ENCODE measurements around the gene VPS13D.

The VPS13D gene

DNA sequence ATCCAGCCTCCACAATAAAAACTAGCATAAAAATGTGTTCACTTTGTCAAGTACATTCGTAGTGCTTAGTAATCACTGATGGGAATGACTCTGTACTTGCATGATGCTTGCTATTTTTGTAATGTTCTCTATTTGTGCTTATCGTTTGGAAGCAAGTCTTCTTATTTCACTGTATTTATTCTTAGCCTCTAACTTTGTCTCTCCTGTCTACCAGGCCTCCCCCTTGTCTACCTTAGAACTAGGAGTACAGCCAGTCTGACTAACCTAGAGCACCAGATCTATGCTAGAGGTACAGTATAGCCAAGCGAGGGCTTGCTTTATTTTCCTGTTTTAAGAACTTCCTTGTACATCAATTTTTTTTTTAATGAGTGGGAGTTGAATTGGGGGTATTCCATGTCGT is 108.2 kb downstream of the VPS13D start:
- DNase-seq = no peak

DNA sequence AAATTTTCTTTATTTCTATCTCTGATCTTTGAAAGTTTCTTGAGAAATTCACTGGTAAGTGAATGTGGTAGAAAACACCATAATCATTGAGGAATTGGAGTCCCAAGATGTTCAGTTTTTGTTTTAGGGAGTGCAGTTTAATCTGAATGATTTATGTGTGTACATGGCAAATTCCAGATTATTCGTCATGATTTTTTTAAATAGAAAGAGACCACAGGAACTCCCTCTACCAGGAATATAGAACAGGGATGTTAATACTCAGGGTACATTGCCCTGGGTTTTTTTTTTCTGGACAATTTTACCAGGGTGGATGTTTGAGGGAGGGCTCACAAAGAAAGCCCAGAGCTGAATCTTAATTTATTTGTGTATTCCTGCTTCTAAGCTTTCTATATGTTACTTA is 109.0 kb downstream of the VPS13D start:
- no peak for DNase-seq

DNA sequence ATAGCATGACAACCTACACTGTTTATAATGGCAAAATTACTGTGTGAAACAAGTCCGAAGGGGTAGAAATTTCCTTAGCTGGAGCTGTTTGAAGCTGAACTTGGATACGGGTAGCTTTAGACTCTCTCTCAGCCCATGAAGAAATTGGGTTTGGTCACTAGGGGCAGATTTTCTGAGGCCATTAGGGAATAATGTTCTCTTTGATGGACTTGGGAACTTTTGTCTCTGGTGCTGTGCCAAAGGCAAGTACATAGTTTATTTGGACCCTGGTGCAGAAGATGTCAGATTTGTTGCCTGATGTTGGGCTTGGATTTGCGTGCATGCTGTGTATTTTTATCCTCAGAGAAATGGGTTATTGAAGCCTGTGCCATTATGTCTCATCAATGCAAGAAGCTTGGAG is 109.6 kb downstream of the VPS13D start:
- no peak for DNase-seq

DNA sequence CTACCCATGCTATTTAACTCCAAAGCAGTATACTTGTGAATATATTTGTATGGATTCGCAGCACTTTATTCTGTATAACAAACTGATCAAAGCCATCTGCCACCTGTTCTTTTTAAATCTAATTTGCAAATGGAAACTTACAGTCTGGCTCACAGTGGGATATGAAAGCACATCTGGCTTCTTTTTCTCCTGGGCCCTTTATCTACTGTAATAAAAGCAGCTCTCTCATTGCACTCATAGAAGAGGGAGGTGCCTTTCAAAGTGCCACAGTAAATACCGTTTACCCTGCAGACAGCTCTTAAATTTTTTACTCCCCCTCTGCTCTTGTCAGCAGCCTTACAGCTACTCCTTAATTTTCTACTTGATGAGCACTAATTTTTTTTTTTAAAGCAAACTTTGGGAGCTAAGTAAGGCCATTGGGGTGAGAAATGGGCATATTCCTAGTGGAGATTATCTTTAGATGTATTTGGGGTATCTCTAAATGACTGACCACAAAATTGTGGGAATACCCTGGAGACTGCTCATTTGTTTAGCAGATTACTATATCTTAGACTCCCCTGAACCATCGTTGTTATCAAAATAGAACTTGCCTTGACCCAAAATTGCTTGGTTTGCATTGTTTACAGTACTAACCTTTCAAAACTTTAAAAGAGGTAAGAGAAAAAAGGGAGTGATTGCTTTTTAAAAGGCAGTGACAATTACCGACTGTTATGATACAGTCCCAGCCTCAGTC is 110.1 kb downstream of the VPS13D start:
- no peak for DNase-seq

DNA sequence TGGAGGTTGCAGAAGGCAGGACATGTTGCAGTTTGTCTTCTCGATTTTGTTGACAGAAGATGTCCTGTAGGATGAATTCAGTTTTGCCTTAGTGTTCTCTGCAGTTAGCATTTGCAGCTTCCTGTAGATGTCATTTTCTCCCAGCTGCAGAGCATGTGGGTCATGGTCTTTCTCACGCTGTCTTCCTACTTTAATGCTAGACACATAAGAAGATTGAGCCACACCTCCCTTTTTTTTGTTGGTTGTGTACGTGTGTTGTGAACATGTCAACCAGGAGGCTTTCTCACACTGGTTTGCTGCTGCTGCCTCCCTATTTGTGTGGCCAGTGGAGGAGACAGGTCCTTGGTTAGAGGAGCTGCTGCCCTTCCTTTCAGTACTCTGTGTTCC is 110.7 kb downstream of the VPS13D start:
- no peak for DNase-seq

DNA sequence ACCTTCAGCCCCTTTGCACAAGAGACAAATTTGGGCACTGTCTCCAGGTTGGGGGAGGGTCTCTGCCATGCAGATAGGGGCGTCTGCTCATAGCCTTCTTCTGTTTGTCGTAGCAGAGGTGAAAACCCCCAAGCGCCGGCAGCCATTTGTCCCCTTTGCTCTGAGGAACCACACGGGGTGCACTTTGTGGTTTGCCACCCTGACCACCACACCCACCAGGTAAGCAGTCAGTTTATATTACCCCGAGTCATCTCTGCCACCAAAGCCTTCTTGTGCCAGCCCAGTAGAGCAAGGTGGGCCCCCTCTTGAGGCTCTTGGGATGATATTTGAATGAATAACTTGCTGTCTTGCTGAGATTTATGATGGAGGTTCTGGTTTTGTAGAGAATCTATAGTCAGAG is 111.8 kb downstream of the VPS13D start:
- no peak for DNase-seq

DNA sequence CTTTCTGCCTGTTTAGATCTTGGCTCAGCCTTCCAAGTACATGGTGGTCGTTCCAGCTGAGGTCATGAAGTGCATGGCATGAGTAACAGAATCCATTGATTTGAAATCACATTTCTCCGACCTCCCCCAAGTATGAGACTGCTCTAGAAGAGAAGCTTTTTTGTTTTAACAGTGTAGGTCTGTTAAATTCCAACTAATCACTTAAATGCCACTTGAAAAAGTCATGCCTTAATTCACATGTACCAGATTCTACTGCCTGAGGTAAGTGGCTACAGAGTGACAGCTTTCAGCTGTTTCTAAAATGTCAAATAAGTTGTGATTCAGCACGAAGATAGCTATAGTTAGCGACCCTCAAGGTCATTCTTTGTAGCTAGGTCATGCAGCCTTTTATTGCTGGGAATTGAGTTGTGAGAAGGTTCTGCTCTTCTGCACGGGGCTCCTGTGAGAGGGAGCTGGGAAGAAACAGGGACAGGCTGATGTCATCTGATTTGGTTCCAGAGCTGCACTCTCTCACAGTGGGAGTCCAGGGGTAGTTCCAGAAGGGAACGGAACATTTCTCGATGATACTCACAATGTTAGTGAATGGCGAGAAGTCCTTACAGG is 112.7 kb downstream of the VPS13D start:
- DNase-seq = no peak

DNA sequence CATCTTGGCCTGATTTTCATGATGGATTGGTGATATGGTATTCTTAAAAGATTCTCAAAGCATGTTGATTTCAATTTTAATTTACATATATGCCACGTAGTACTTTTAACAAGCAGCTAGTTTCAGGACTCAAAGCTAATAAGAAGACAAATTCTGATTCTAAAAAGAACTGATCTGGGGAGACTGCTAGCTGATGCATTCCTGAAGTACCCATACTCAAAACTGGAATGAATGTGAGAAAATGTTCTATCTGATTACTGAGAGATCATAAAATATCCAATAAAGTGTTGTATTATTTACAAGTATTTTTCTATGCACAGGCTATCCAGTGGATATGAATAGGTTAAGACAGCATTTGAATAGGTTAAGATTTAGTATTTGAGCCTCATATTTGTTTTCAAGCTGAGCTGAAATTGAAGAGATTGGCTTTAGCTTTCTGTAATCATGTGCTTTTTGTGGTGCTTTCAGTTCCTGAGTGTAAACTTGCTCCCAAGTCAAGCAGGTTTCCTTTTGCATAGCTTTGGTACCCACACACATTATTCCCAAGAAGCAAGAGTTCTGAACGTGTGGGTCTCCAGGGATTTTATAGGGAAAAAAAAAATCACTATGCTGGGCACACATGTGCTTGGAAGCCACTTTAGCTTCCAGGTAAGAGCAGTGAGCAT is 114.1 kb downstream of the VPS13D start:
- DNase-seq = no peak

DNA sequence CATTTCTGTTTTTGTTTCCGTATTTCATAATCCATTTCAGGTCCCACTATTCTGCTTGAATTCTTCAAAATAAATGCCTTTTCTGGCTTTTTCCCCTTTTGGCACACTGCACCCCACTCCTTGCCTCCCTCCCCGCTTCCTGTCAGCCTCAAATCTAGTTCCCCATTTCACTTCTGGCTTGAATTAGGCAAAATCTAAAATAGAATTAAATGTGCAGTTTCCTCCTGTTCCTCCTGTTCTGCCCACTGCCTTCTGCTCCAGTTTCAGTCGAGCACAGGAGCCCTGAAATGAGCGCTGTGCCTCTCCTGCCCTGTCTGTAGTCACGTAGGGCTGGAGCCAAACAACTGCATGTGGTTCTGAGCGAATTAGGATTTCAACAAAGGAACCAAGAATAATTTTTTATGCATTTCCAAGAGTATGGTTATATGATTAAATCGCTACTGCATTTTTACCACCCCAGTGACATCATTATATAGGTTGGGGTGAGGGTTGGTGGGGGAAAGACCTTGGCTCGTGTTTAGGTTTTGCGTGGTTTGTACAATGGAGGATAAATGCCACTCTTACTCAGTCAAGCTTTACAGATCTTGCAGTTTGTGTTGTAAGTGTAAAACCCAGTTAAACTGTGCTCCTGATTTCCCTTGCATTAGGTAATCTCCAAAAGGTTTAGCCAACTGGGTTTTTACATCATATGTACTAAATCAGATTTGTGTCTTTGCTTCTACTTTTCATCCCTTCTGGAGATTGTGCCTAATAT is 114.9 kb downstream of the VPS13D start:
- DNase-seq = peak; percentile 30

DNA sequence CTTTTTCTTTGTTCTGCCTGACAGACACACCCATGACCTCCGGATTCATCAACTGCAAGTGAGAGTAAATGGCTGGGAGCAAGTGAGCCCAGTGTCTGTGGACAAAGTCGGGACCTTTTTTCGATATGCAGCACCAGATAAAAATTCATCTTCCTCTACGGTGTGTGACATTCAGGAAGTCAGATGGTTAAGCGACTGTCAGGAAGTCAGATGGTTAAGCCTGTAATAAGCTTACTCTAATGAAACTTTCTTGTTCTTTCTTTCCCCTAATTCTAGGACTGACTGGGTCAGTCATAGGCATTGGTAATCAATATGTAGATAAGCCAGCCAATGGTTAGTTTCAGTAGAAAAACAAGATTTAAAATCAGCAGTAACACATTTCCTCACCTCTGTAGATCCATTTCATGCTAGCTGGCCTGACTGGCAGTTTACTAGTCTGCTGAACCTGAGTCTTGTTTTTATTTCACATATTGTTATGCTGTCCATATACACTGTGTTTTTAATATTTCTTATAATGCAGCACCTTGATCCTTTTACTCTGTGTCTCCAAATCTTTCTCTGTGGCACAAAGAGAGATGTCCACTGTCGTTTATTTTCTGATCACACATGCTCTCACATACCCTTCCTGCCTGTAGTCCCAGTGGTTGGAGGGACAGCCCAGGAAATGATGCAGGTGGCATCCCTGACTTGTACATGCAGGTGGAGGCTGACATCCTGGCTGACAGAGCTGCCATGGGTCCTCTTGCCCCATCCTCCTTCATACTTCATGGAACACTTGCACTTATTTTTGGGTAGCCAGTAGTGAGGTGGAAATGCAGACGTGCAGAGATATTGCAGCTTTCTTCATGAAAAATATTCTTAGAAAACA is 115.8 kb downstream of the VPS13D start:
- DNase-seq = no peak

DNA sequence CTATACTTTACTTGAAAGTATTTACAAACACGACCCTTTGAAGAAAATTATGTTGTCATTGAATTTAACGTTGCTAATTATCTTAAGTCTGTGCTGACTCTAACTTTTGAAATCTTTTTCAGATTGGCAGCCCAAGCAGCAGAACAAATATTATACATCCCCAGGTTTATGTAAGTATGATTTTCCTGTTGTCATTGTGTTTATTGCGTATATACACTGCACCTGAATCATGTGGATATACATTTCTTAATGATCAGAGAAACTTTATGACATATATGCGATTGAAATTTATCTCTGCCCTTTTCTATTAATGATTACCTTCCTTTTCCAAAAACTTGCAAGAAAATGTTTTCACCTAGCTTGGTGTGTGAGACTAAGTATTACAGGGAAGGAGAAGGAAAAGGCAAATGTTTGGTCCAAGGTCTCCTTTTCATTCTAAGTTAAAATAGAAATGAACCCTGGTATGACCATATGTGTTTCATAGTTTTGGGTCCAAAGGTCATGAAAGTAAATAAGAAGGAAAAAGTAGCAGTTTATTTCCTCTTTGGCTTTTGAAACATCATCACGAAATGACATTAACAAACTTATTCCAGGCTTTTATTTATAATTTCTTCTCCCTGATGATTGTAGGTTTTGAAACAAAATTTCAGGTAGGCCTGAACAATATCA is 116.8 kb downstream of the VPS13D start:
- DNase-seq = no peak

DNA sequence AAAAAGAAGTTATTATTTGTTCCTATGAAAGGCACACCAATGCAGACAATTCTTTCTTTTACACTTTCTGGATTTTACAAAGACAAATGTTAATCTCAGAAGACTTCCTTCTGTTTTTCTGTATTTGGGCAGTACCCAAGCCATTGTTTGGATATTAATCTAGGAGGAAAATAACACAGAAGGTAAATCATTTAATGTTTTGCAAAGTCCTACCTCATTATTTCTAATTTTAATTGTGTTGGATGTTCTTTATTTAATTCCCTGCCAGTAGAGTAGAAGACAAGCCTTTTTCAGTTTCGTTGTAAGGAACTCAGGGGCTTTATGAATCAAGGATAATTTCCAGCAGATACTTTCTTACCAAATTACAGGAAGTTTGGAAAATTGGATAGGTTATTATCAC is 118.3 kb downstream of the VPS13D start:
- DNase-seq = no peak

DNA sequence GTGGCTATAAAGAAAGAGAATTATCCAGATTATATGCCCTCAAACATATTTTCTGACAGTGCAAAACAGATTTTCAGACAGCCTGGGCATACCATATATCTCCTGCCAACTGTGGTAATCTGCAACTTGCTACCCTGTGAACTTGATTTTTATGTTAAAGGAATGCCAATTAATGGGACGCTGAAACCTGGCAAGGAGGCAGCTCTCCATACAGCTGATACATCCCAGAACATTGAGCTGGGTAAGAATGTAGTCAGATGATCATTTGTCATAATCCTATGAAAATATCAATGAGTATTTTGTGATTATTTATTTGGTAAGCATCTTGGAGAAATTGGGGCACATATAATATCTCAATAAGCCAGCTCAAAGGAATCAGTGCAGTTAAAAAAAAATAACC is 124.2 kb downstream of the VPS13D start:
- no peak for DNase-seq

DNA sequence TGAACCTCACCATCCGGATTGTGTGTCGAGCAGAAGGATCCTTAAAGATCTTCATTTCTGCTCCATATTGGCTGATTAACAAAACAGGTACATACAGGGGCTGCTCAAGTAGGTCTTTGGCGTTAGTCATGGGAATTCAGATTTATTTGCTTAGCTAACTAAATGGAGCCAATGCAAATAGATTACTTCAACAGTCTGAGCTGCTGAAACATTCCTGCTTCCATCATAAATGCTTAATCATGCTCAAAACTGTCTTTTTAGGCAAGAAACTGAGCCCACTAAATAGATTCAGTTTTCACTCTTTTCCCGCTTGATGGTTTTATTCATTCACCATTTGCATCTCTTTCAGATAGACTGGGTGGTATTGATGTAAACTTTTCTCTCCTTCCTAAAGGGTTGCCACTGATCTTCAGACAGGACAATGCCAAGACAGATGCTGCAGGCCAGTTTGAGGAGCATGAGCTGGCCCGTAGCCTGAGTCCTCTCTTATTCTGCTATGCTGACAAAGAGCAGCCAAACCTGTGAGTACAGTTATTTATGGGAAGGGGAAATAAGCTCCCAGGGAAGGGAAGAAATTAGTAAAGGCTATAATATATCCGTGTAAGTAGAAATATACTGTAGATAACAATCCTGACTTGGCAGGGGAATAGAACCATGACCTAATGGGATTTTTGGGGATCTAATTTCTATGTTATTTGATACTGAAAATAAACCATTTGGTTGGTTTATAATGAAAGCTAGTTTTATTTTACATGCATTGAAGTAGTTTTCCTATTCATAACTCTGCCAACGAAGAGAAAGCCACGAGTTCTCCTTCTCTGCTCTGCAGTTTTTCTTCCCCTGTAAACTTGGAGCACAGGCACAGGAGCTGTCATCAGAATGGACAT is 126.4 kb downstream of the VPS13D start:
- DNase-seq = peak; percentile 58

DNA sequence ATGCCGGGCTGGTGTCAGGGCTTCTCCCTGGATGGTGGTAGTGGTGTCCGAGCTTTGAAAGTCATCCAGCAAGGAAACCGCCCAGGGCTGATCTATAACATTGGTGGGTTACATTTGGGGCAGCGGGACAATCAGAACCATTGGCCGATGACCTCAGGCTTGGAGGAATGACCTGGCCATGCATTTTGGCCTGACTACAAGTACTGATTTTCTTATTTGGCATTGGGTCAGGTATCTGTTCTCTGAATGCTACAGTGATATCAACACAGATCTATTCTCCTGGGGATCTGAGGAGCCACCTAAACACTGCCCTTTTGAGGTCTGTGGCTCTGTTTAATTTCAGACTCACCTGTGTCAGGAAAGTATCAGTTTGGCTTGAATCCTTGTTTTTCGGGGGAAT is 128.7 kb downstream of the VPS13D start:
- DNase-seq = no peak

DNA sequence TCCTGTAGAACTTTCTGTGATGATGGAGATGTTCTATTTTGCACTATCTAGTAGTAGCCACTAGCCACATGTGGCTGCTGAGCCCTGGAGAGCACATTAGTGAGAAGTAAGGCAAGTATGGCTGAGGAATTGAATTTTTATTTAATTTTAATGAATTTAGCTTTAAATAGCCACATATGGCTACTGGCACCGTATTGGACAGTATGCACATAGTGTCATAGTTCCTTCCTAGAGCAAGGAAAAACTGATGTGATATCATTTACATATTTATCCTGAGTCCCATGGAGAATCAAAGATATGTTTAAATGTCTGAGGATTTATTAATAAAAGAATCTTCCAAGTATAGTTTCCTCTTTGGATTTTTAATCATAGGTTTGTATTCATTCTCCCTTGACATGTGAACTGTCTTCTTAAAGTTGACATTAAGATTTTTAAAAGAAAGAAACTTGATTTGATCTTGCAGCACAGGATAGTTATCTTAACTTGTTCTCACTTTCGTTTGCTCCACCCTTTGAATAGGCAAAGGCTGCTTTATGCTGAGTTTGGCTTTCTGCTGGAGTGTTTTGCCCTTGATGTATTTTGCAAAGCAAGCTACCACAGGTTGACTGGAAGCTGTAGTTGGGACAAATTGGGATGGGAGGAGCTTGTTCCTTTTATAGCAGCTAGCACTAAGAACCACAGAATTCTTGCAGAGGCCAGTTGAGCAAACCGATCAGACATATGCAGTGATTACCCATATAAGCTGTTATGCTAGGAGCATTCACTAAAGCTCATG is 129.7 kb downstream of the VPS13D start:
- DNase-seq = no peak

DNA sequence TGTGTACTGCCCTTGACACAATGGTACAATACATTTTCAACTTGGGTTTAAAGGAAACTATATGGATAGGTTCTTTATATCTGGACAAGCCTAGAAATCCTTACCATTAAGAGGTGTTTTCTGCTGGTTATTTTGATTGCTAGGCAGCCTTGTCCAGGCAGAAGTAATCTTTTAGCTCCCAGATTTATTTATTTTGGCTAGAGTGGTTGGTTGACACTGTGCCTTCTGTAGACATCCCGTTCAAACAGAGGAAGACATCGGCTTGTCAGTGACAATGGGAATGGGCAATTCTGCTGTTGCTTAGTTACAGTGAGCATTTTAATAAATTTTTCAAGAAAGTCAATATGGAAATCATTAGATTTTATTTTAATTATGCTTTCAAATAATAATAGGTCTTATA is 138.8 kb downstream of the VPS13D start:
- DNase-seq = no peak

DNA sequence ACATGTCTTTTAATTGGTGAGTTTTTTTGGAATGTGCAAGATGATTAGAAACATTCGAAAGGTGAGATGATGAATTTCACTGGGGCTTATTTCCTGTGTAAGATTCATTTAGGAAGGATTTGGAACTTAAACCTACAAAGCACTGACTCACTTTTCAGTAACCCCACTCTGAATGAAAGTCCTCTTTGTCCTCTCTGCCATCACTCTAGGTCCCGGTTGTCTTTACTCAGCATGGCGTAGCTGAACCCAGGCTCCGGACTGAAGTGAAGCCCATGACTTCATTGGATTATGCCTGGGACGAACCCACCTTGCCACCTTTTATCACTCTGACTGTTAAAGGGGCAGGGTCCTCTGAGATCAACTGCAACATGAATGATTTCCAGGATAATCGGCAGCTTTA is 139.4 kb downstream of the VPS13D start:
- no peak for DNase-seq

DNA sequence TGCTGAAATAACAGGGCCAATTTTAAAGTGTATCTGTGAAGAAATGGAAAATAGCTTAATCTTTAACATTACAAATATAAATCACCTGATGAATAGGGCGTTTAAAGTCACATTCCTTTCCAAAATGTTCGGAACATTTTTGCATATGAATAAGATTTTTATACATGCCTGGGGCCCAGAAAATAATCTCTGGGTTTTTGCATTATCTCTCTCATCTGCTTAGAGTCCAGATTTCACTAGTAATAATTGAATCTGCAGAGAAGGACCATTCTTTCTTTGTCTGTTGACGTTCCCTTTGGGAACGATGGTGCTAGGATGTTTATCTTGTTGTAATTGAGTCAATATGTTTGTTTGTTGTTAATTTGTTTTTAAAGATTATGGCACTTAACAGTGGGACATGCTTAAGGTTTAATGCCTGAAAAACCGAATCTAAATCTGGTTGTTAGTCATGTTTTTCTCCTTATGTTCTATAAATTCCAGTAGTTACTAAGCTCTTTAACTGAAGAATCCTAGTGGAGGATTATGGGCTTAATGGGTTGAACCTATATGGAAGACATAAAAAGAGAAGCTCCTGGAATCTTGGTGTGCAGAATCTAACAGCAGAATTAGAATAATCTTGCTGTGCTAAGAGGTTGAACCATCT is 140.6 kb downstream of the VPS13D start:
- DNase-seq = no peak

DNA sequence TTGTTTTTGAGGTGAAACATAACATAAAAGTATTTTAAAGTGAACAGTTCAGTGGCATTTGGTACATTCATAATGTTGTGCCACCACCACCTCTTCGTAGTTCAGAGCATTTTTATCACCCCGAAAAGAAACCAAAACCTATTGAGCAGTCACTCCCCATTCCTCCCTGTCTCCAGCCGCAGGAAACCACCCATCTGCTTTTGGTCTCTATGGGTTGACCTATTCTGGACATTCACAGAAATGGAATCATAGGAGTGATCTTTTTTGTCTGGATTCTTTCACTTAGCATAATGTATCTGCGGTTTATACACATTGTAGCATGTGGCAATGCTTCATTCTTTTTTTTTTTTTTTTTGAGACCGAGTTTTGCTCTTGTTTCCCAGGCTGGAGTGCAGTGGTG is 141.2 kb downstream of the VPS13D start:
- no peak for DNase-seq

Data from femur (tissue), 1 donor.